Amygdala (tissue), 56 donors: ENCODE measurements around the gene TOR4A.

ENCODE experiments used
- DNase-seq, 56 donors: peaks; one replicate each; lab custom pipeline; 2025; lab: John Stamatoyannopoulos, UW

TOR4A gene

DNA sequence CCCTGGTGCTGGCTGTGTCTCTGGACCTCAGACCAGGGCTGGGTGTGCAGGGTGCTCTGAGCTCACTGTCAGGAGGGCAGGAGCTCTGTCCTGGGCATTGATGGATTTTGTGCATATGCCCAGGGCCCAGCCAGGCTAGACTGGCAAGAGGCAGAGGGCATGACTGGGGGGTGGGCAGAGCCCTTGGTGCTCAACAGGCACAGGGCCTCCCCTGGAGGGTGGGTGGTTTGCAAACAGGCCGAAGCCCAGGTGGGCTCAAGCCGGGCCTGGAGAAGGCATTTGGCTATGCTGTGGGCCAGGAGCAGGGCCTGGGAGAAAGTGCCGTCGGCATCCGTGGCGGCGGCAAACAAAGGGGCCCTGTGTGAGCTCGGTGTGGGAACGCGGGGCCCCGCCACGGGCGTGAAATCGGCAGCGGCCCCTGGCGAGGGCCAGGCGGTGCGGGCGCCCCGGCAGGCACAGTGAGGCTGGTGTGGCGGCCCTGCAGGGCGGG, 26.4 kb downstream of the TOR4A start:
- peak in 7 of 56 donors; percentile 20 to 64 (median 53) for DNase-seq

DNA sequence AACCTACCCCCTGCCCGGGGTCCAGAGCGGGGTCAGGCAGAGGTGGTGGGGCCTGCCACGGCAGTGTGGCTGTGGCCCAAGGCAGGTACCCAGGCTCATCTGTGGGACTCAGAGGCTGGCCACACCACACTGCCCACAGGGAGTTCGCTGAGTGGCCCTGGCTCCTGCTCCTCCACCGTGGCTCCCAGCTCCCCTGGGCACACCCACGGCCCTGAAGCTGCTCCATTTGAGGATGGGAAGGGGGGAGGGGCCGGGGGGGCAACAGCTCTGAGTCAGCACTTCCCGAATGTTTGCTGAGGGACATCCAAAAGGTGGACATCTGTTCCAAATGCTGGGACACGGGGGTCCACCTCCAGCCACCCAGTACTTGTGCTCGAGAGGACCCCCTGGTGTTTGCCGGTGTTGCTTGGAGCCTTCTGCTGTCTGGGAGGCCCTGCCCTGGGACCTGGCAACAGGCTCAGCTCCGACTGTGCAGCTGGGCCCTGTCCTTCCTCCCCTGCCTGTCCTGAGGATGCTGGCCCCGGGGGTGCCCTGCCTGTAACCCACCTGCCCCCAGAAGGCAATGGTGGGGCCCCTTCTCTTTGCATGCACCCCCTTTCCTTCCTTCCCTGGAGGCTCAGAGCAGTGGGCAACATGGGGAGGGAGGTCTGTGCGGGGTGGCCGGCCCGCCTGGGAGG, 27.0 kb downstream of the TOR4A start:
- DNase-seq = no peak

DNA sequence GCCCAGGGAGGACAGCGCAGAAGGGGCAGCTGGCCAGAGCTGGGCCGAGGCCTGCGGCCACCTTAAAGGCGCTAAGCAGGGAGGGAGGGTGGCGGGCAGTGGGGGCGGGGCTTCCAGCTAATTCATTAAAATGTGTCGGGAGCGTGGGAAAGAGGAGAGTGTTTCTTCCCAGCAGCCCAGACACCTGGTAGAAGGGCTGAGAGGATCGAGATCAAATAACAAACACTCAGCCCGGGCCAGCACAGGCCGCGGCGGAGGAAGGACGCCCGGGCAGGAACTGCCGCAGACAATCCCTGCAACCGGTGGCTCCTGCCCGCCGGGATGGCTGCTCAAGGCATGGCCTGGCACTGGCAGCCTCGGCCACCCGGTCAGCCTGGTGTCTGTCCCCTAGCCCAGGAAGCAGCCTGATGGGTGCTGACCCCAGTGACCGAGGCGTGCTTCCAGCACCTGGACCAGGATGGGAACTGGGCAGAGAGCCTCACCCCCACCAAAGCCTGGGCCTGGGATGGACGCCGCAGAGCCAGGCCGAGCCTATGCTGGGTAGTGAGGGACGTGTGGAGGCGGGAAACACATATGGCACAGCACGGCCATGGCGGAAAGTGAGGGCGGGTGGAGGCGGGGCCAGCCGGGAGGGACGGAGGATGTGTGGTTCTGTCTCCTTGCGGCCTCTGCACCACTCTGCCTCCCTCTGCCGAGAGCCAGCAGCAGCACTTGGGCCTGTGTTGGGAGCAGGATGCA, 27.7 kb downstream of the TOR4A start:
- DNase-seq = peak in 25 of 56 donors; percentile 20 to 69 (median 53)

DNA sequence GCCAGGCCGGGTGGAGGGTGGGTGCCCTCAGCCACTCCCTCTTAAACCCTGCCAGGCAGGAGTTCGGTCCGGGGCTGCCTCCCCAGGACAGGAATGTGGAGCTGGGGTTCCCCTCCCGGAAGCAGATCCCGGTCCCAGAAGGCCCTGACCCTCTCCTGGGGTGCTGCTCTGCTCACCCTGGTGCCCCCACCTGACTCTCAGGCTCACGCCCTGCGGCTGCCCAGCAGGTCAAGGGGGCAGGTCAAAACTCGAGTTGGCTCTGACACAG, 28.2 kb downstream of the TOR4A start:
- DNase-seq = no peak

DNA sequence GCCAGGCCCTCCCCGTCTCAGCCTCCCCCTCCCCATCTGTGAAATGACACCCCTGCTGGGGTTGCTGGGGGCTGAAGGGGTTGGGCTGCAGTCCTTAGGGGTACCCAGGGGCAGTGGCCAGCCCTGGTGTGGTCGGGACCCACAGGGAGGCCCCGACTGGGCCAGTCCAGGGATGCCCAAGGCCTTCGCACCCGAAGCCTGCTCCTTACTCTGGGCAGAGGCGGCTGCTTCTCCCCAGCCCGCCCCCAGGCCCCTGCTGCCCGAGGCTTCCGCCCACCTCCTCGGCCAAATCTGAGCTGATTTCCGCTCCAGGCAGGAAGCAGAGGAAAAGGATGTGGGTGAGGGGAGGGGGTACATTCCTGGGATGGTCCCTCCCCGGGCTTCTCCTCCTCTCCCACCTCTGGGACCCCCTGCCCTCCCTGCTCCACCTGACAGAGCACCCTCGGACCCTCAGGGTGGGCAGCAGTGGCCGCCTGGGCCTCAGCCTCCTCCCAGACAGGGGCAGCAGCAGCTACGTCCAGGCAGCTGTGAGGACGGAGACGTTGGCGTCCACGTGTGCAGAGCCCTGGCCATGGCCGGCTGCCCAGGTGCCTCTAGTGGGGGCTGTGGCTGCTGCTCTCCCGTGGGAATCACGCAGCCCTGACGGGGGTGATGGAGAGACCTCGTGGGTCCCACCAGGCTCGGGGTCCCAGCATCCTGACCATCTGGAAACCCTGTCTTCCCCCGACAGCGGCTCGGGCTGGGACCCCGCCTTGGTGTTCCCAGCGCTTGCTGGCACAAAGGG, 28.7 kb downstream of the TOR4A start:
- DNase-seq = no peak

DNA sequence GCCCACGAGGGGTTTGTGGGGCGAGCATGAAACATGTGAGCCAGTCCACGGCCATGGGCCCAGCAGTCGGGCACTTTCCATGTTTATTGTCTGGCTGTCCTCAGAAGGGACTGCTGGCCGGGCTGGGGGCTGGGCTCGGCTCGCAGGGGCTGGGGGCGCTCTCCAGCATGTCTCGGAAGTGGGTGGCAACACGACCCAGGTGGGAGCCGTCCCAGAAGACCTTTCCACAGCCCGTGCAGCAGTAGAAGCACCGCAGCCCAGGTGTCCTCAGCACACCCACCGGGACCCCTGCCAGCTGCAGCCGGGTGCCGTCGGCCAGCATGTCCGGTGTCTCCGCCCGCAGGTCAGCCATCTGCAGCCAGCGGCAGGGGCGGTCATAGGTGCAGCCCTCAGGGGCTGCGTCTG, 29.3 kb downstream of the TOR4A start:
- DNase-seq = no peak

DNA sequence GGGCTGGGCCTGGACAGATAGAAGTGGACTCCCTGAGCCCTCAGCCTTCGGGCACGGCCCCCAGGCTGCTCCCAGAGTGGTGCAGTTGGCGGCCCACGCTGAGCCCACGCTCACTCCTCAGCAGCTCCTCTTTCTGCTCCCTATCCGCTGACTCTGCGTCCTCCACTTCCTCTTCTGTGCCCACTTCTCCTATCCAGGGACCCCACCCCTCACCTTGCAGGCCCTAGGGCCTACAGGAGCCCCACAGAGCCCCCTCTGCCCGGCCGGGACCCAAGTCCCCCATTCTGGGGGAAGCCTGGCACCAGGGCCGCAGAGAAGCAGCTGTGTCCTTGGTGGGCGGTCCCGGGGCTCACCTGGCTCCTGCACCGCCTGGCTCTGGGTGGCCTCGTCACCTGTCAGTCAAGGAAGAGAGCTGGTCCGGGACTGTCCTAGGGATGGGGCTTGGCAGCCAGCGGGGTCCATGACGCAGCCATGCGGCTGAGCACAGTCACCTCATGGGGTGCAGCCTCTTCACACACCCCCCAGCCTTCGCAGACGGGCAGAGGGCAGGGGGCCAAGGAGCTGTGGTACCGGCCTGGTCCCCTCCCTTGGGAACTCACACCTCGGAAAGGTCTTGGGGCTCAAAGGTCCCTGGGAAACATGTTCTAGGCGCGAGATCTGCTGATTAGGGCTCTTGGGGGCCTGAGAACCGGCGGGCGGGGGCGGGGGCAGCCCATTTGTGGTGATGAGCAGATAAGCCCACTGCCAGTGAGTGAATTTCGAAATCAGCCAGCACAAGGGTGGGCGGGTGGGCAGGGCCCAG, 29.9 kb downstream of the TOR4A start:
- DNase-seq = no peak

DNA sequence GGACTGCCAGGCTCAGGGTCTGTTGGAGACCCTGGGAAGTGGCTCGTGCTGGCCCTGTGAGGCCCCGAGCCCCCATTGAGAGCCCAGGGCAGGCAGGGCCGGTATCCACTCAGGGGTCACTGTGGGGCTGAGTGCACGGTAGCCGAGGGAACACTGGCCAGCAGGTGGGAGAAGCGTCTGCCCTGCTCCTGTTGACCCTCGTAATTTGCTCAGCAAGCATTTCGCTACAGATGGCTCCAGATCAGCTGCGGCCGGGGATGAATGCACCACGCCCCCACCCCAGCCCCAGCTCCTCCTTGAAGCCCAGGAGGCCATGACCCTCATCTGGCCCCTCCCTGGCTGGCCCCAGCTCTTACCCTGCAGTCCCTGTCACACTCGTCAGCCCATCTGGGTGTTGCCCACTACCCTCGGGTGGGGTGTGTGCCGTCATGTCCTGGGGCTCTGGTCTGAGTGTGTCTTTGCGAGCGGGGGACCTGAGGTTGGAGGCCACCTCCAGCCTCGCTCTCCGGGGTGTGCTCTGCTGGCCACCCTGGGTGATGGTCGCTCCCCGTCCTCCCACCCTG, 30.6 kb downstream of the TOR4A start:
- no peak for DNase-seq

DNA sequence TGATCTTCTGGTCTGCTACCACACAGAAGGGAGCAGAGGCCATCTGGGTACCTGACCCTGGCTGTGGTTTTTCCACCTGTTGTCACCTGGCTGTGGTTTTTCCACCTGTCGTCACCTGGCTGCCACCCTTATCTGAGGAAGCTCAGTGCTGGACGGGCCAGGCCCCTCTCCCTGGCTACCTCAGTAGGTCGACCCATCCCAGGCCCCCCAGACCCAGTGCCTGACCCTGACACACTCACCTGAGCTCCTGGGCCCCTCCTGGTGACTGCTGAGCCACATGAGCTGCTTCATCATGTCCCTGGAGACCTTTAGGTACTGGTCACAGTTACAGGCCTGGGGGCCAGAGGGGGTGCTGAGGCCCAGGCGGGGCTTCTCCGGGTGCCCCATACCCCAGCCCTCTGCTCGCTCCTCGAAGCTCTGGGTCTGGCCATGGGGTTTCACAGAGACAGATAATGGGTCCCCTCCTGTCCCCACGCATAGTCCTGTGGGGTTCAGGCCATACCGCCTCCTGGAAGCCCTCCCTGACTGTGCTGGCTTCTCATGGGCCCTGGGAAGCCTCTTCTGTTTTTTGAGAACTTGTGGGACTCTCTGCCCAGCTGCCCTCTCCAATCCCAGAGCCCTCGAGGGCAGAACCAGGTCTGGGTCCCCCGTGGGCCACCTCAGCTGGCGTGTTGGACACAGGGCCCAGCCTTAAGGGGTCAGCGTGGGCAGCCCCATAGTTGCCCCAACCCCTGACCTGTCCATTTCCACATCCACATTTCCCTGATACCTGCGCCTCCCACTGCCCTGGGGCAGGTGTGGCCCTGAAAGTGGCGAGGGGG, 32.1 kb downstream of the TOR4A start:
- DNase-seq = no peak

DNA sequence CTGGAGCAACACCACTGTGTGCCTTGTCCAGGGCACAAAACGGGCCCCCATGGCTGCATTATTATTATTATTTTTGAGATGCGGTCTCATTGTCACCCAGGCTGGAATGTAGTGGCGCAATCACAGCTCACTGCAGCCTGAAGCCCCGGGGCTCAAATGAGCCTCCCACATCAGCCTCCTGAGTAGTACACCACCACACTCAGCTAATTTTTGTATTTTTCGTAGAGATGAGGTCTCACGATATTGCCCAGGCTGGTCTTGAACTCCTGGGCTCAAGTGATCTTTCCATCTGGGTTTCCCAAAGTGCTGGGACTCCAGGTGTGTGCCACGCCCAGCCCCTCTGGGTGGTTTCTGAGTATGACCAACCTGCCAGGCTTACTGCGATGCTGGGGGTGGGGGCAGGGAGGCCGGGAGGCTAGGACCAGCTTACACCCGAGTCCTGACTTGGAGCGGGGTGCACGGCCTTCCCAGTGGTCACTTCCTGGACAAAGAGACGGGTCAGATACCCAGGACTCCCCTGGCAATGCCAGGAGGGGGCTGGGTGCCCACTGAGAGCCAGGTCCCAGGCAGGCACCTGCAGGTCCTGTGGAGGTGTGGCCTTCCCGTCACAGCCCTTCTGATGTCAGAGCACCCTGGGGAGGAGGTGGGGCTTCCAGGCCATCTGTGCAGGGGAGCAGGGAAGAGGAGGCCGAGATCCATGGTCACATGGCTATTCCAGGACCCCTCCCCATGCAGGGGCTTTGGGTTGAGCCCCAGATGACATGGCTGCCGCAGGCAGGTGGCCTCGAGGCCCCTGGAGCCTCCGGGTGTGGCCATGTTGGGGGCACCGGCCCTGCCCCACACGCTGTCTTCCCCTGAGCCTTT, 32.9 kb downstream of the TOR4A start:
- DNase-seq = no peak

DNA sequence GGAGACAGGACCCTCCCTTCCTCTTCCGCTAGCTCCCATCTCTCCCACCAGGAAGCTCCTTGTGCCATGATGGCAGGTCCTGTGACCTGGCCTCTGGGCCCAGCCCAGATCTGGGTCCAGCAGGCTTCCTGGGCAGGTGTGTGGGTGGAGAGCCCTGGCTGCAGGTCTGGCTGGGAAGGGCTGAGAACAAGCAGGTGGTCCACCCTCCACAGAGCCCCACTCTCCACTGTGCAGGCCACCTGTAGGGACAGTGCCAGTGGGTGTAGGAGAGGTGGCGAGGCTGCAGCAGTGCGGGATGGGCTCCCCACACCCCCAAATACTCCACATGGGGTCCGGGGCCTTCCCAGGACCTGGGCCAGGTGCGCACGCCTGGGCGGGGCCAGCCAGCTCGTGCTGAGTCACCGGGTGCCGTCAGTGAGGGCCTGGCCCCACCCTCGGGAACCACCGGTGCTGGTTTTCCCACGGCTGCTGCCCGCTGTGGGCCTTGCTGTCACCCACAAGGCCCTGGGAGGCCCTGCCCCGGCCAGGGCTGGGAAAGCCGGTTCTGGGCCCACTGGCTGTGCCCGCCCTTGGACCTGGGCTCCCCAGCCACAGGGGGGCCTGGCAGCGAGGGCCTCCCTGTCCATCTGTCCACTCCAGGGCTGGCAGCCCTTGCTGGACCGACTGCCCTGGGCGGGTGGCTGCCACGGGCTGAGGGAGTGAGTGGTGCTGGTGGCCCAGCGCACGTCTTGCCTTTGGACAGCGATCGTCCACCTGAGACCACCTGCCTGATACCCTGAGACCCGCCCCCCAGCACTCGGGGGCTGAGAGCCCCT, 33.9 kb downstream of the TOR4A start:
- DNase-seq = peak in 1 of 56 donors; percentile 51

DNA sequence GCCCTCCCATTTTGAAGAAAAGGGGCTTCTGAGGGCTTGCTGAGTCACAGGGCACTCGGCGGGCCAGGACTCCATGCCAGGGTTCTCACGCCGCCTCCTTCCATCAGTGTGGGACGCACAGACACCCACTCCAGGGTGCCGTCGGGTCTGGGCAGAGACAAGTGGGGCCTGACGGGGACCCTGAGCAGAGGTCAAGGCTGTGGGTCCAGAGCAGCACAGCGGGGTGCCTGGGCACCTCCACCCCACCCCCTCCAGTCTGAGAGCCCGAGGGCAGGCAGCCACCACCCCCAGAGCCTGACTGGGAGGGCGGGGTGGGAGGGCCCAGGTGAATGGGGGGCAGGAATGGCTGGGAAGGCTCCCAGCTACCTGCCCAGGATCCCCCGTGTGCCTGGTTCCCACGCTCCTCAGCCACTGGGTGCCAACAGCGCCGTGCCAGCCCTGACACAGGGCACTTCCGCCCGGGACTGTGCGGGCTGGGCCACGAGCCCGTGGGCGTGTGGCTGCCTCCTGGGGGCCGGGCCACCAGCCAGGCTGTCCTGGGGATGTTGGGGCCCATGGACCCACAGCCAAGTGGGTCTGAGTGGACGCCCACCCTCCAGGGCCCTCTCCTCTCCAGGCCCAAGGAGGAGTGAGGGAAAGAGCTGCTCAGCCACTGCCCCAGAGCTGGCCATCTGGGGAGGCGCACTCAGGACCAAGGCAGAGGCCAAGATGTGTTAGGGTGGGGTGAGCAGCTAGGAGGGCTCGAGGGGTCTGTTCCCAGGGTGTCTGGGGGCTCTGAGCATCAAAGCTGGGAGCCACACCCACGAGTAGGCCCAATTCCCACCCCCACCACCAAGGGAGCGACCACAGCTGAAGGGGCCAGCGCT, 34.7 kb downstream of the TOR4A start:
- no peak for DNase-seq

DNA sequence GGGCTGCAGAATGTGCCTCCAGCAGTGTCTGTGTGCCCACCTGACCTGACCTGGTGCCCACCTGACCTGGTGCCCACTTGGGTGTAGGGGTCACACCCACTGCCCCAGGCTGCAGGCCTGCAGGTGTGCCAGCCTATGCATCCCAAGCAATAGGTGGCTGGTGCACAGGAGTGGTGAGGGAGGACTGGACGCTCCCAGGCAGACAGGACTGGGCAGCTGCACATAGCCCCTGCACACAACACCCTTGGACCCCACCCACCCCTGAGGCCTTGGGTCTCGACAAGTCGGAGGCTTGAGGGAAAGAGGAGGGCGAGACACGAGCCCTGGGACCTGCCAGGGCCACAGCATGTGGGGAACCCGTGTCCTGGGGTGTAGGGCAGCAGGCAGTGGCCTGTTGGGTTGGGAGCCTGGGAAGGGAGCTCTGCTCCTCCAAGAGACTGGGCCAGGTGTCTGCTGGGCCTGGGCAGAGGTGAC, 35.4 kb downstream of the TOR4A start:
- DNase-seq = no peak

DNA sequence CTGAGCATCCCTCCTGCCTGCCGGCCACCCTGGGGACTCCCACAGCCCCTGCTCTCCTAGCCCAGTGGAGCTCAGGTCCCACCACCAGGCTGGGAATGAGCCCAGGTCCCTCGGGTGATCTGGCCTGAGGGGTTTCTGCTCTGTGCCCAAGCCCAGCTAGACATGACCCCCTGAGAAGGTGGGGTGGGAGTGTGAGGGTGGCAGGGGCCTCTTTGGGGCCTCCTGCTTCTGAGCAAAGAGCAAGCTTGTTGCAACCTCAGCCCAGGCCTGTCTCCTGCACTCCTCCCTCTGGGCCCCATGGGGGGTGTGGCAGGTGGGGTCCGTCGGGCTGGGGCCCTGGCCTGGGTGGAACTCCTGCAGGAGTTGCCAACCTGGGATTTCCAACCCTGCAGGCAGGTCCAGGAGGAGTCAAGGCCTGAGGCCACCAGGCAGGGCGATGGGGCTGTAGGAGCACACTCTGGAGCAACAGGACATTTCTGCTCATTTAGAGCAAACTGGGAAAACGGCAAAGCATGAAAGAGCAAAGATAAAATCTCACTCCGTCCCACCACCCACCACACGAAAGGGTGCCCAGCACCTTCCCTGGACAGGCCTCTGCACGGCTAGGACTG, 35.9 kb downstream of the TOR4A start:
- no peak for DNase-seq

DNA sequence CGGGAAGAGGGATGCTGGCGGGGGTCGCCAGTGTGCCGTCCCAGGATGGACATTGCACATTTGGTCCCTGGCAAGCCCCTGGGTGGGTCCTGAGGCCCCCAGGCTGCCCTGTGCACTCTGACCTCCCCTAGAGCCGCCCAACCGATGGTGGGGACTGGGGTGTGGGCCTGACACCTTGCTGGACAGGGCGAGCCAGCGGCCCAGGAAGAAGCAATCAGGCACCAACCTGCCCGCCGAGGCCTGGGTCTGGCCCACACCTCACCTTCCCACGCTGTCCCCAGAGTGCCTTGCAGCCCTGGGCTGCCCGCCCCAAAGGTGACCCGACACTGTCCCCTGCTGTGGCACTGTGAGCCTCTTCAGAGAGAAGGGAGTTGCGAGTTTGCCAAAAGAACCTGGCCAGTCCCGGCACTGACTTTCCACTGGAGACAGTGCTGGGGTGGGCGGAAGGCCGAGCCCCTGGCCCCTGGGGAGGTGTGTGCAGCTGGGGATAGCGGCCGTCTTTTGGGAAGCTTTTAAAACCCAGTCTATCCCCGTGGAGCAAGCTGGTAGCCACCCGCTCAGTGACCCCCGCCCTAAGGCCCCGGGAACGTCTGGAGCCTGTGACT, 36.5 kb downstream of the TOR4A start:
- no peak for DNase-seq
